GM21529 (cell line): ENCODE results near the gene ZNF426.
"Not testable (repeated sequence)": the region's sequence is repeated elsewhere in the genome, so short reads cannot be mapped to it uniquely, and the experiment has no call there.

Source experiments
- ATAC-seq: cut with Tn5 transposase; IDR thresholded peaks from one replicate; pipeline ENCODE4 v1.9.1; 2021; ENCODE audit not compliant: unreplicated experiment

ZNF426 gene

GRCh38 chr19:9538183-9539058 lies at the start of gene ZNF426:
ZNF426 (minus strand) TSS chr19:9538645; CDS start chr19:9536232, 2,413 bp downstream.
- peak; percentile 56 for ATAC-seq

DNA sequence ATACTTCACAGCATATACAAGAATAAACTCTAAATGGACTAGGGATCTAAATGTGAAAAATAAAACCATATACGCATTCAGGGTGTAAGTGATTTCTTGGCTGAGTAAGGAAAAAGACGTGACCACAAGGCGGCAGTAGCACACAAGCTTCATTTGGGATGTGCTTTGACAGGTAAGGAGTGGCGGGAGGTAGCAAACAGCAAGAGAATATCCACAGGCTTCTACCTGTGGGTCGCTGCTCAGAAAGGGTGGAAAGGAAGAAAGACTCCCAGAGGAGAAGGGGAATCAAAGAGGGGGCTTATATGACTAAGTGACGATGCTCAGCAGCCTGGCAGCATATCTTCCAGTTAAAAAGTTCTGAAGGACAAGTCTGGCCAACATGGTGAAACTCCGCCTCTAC lies 48.3 kb upstream of the ZNF426 start:
- no peak for ATAC-seq

DNA sequence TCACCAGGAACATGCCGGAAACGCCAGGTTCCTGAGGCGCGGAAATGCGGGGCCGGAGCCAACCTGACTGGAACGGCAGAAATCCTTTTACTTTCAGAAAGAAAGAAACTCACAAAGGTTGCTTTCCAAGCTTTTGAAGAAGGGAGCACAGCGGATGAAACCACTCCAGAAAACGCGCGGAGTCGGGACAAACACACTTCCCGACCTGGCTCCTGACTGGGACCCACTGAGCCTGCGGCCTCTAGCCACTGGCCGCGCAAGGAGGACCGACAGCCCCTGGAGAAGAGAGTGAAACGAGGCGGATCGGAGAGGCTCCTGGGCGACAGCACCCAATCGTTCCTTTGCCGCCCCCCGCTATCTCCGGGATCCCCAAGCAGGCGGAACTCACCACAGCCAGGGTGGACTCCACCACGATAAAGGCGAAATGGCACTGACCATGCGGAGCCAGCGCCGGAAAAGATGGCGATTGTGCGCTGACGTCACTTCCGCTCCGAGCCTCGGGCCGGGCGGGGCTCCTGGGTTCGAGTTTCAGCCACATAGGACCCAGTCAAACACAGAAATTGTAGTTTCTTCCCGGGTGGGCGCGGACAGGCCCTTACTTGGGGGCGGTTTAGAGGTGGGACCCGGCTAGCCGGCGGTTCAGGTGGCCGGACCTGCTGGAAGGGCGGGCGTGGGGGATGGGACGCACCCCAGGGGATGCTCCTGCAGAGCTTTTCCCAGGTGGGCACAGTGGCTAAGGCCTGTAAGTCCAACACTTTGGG lies 45.8 kb upstream of the ZNF426 start, which contains the start of gene ZNF121:
ZNF121 (minus strand) TSS at position 432 of the 761 bp plus-strand sequence. CDS start 16,407 bp downstream, outside the sequence.
- ATAC-seq, result peak; percentile 90

DNA sequence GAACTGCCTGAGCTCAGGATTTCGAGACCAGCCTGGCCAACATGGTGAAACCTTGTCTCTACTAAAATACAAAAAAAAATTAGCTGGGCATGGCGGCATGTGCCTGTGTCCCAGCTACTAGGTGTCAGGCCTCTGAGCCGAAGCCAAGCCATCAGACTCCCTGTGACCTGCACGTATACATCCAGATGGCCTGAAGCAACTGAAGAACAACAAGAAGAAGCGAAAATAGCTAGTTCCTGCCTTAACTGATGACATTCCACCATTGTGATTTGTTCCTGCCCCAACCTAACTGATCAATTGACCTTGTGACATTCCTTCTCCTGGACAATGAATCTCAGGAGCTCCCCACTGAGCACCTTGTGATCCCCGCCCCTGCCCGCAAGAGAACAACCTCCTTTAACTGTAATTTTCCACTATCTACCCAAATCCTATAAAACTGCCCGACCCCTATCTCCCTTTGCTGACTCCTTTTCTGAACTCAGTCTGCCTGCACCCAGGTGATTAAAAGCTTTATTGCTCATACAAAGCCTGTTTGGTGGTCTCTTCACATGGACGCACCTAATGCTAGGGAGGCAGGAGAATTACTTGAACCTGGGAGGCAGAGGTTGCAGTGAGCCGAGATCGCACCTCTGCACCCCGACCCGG lies 43.8 kb upstream of the ZNF426 start:
- ATAC-seq, result not testable (repeated sequence)

DNA sequence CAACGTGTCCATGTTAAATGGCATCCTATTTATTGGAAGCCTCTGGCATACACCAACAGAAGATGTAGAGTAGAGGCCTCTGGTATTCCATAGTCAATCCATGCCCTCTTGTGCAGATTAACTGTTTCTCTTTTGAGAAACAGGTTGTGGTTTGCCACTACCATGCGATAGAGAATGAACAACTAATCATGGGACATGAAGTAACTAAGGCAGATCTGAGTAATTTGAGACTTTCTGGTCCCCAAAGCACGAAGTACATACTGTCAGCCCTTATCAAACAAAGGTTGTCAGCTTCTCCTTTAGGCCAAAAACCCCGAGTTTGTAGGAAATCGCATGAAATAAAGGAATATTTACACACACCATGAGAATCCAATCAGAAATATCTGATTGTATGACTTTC lies 42.3 kb upstream of the ZNF426 start:
- ATAC-seq, result no peak

DNA sequence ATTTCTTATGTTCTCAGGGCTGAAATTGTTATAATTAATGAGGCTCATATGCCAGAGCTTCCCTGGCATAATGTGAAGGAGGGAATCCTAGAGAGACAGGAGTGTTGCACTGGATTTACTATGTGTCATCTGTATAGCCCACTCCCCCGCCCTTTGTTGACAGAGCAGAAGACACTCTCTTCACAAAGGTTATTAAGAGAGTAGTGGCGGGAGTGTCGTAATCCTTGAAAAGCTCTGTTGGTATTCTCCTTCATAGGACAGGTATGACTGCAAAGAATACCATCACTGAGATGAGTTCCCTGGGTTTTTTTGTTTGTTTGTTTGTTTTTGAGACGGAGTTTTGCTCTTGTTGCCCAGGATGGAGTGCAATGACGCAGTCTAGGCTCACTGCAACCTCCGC lies 31.8 kb upstream of the ZNF426 start:
- no peak for ATAC-seq

DNA sequence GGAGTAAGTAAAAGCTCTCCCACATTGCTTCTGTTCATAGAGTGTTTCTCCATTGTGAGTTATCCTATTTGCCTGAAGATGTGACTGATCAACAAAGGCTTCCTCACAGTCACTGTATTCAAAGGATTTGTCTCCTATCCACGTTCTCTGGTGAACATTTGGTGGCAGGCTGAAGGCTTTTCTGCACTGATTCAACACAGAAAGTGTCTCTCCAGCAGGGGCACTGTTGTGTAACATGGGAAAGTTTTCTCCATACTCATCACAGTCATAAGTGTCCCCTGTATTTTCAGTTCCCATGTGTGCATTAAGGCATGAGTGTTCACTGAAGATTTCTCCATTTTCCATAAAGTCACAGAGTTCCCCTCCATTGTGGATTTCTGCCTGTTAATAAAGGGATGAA lies 28.3 kb upstream of the ZNF426 start:
- ATAC-seq, result no peak

DNA sequence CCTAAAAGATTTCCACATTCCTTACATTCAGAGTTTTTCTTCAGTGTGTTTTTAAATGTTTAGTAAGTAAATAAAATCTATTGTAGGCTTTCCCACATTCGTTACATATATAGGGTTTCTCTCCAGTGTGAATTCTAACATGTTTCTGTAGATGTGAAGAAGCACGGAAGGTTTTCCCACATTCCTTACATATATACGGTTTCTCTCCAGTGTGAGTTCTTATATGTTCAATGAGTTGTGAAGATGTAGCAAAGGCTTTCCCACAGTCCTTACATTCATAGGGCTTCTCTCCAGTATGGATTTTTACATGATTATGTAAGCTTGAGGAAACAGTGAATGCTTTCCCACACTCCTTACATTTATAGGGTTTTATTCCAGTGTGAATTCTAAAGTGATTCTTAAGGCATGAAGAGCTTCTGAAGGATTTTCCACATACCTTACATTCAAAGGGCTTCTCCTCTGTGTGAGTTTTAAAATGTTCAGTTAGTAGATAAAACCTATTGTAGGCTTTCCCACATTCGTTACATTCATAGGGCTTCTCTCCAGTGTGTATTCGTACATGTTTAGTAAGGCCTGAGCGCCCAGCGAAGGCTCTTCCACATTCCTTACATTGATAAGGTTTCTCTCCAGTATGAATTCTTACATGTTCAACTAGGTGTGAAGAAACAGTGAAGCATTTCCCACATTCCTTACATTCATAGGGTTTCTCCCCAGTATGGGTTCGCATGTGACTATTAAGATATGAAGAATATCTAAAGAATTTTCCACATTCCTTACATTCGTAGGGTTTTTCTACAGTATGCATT lies 27.7 kb upstream of the ZNF426 start:
- no peak for ATAC-seq

GRCh38 chr19:9552536-9553274 lies 14.3 kb upstream of the ZNF426 start:
- ATAC-seq, result no peak

- ATAC-seq, result no peak
Measured at GRCh38 chr19:9547870-9548269, 9.4 kb upstream of the ZNF426 start.

- not testable (repeated sequence) for ATAC-seq
Measured at GRCh38 chr19:9541281-9541680, 2.8 kb upstream of the ZNF426 start.

DNA sequence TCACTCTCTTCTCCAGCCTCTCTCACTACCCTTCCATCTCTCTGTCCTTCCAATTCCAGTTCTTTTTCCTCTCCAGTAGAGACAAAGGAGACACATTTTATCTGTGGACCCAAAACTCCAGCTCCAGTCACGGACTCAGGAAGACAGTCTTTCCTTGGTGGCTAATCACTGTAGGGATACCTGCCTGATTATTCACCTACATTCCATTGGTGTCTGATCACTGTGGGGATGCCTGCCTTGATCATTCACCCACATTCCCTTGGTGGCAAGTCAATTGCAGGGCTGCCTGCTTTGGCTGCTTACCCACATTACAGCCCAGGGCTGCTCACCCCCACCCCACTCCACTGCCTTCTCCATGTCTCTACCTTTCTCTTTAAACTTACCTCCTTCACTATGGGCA lies 1.5 kb upstream of the ZNF426 start:
- not testable (repeated sequence) for ATAC-seq

GRCh38 chr19:9539201-9539600 lies 756 bp upstream of the ZNF426 start:
- not testable (repeated sequence) for ATAC-seq

GRCh38 chr19:9535934-9536333 lies 2.5 kb downstream of the ZNF426 start:
- no peak for ATAC-seq

GRCh38 chr19:9531933-9532332 lies 6.5 kb downstream of the ZNF426 start:
- no peak for ATAC-seq

DNA sequence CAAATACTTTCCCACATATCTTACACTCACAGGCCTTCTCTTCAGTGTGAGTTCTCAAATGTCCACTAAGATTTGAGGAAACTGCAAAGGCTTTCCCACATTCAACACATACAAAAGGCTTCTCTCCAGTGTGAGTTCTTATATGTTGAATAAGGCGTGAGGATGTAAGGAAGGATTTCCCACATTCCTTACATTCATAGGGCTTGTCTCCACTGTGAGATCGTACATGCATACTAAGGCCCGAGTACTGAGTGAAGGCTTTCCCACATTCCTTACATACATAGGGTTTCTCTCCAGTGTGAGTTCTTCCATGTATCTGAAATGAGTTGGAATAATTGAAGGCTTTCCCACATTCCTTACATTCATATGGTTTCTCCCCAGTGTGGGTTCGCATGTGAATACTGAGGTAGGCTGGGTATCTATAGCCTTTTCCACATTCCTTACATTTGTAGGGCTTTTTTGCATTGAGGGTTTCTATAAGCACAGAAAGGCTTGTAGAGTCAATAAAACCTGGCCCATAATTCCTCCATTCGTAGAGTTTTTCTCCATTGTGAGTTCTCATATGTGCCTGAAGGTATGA lies 9.6 kb downstream of the ZNF426 start:
- no peak for ATAC-seq

GRCh38 chr19:9523885-9524474 lies 14.5 kb downstream of the ZNF426 start:
- ATAC-seq, result no peak

GRCh38 chr19:9507285-9507684 lies 31.2 kb downstream of the ZNF426 start:
- no peak for ATAC-seq

DNA sequence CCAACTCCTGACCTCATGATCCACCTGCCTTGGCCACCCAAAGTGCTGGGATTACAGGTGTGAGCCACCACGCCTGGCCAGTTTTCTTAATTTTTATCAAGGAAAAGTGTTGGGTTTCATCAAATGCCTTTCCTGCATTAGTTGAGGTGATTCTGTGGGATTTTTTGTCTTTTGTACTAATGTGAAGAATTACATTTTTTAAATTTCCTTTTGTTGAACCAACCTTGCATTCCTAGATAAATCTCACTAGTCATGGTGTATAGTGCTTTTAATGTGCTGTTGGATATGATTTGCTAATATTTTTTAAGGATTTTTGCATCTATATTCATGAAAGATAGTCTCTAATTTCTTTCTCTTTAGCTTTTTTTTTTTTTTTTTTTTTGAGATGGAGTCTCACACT lies 37.6 kb downstream of the ZNF426 start:
- ATAC-seq, result no peak
